ENCODE results near the gene SLC25A17.

The SLC25A17 gene

DNA sequence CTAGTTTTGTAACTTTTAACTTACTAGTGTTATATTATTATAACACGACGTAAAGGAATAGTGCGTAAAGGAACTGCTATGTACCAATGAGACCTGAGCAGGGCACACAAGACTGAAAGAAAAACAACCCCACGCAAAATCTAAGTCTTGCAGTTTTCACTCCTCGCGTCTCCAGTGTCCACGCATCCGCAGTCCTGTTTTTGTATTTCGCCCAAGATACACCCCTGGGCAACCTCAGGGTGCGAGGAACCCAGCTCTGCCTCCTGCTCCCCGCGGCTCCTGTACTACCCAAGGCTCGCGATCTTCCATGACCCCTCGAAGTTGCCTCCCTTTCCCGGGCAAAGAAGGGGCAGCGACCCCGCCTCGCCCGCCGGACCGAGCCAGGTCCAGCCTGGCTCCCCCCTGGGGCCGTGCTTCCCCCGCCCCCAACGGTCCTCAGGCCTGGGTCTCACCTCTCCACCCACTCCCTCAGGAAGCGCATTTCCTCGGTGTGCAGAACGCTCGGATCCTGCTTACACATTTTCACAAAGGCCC, 36.9 kb upstream of the SLC25A17 start:
- Histone ChIP-seq H2BK15ac (ENCODE audit: low read length) (peak overlapping the region; percentile 32), H3K14ac (ENCODE audit: low read length) (peak overlapping the region; percentile 31), H3K9me3 (replicated peaks in 1 of 2; ENCODE audit: control insufficient read depth in 2 of 2, insufficient read depth in 1 of 2, low read depth in 1 of 2, low read length in 2 of 2) (no peaks in the 10 kb centered on the region), H2BK12ac (ENCODE audit: low read length) (peak overlapping the region; percentile 18), H2AFZ (ENCODE audit: low read length) (peak overlapping the region; percentile 91), H3K4me2 (ENCODE audit: insufficient read depth, low read length, poor library complexity, severe bottlenecking) (peak overlapping the region; percentile 76), H3K4me1 (ENCODE audit: control insufficient read depth in 2 of 2, insufficient read depth in 1 of 2, low read depth in 1 of 2, low read length in 2 of 2) (peaks cover 4 to 19% of the 10 kb centered on the region in 2 donors), H4K91ac (ENCODE audit: low read depth, low read length, poor library complexity) (no peak overlapping the region), H3K27ac (replicated peaks; ENCODE audit: low read length) (peak overlapping the region; percentile 96), H3K36me3 (replicated peaks in 1 of 2; ENCODE audit: control insufficient read depth in 2 of 2, insufficient read depth in 2 of 2, low read length in 2 of 2) (peaks cover 0 to 47% of the 10 kb centered on the region in 2 donors), H2AK5ac (ENCODE audit: low read depth, low read length) (no peak overlapping the region), H3K27me3 (ENCODE audit: control insufficient read depth in 3 of 3, insufficient read depth in 3 of 3, low read depth in 1 of 3, low read length in 3 of 3) (no peaks in the 10 kb centered on the region), H3K23ac (ENCODE audit: low read depth, low read length, poor library complexity) (peak overlapping the region; percentile 75), H3K9ac (ENCODE audit: low read depth, low read length, poor library complexity) (peak overlapping the region; percentile 96), H3K18ac (ENCODE audit: low read length) (peak overlapping the region; percentile 96), H3K79me1 (ENCODE audit: low read depth, low read length) (peaks cover 7% of the 10 kb centered on the region), H2BK120ac (ENCODE audit: low read depth, low read length) (peak overlapping the region; percentile 85), H3K4ac (ENCODE audit: low read length) (peak overlapping the region; percentile 91), H2BK5ac (ENCODE audit: low read length) (peak overlapping the region; percentile 48), H4K8ac (ENCODE audit: low read depth, low read length) (no peak overlapping the region), H3K4me3 (ENCODE audit: low read length in 2 of 2) (peak overlapping the region; percentile 79 to 92)
- peak; percentile 53 for DNase-seq (ENCODE audit: low spot score)
- WGBS, 2 donors (ENCODE audit: extremely low coverage in 2 of 2, insufficient read length in 2 of 2, insufficient replicate concordance in 1 of 2), result no CpG with 5 or more reads among the region's 29 CpGs

DNA sequence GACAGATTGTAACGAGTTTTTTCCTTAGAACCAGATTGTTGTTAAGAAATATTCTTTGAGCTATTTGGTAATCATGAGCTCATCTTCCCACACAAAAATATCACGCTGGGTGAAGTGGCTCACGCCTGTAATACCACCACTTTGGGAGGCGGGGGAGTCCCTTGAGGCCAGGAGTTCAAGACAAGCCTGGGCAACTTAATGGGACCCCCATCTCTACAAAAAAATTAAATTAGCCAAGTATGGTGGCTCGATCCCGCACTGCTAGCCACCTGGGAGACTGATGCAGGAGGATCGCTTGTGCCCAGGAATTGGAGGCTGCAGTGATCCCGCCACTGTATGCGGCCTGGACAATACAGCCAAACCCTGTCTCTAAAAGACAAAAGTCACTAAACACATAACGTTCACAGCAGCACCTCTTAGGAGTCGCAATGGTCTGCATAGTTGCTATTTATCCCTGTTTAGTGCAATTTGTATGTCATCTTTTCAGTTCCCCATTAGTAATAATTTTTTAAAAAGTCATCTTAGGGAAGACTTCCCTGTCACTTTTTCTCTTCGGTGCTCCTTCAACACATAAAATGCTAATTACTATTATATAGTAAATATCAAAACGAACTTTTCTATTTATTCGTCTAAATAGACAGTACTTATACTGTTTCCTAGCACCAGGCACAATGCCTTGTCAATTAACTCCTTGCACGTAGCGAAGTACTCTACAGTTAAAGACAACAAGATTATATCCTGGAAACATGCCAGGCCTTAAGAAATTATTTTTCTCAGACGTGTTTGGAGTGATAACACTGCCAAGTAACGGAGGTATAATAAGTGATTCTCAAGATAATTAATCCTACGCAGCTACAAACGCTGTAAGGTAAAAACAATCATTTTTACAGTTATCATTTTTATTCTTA, 36.2 kb upstream of the SLC25A17 start:
- Histone ChIP-seq H3K27ac (replicated peaks; ENCODE audit: low read length) (no peak overlapping the region), H3K27me3 (ENCODE audit: control insufficient read depth in 3 of 3, insufficient read depth in 3 of 3, low read depth in 1 of 3, low read length in 3 of 3) (no peaks in the 10 kb centered on the region), H4K91ac (ENCODE audit: low read depth, low read length, poor library complexity) (no peak overlapping the region), H2AK5ac (ENCODE audit: low read depth, low read length) (no peak overlapping the region), H2BK5ac (ENCODE audit: low read length) (no peak overlapping the region), H3K4ac (ENCODE audit: low read length) (no peak overlapping the region), H3K9ac (ENCODE audit: low read depth, low read length, poor library complexity) (no peak overlapping the region), H2BK120ac (ENCODE audit: low read depth, low read length) (no peak overlapping the region), H2BK15ac (ENCODE audit: low read length) (no peak overlapping the region), H2AFZ (ENCODE audit: low read length) (no peak overlapping the region), H3K4me2 (ENCODE audit: insufficient read depth, low read length, poor library complexity, severe bottlenecking) (peak overlapping the region; percentile 36), H4K8ac (ENCODE audit: low read depth, low read length) (no peak overlapping the region), H3K18ac (ENCODE audit: low read length) (no peak overlapping the region), H3K4me3 (ENCODE audit: low read length in 2 of 2) (peak overlapping the region; percentile 62 to 79), H3K14ac (ENCODE audit: low read length) (no peak overlapping the region), H3K9me3 (replicated peaks in 1 of 2; ENCODE audit: control insufficient read depth in 2 of 2, insufficient read depth in 1 of 2, low read depth in 1 of 2, low read length in 2 of 2) (no peaks in the 10 kb centered on the region), H3K79me1 (ENCODE audit: low read depth, low read length) (peaks cover 7% of the 10 kb centered on the region), H3K23ac (ENCODE audit: low read depth, low read length, poor library complexity) (no peak overlapping the region), H3K4me1 (ENCODE audit: control insufficient read depth in 2 of 2, insufficient read depth in 1 of 2, low read depth in 1 of 2, low read length in 2 of 2) (peaks cover 4 to 19% of the 10 kb centered on the region in 2 donors), H2BK12ac (ENCODE audit: low read length) (no peak overlapping the region), H3K36me3 (replicated peaks in 1 of 2; ENCODE audit: control insufficient read depth in 2 of 2, insufficient read depth in 2 of 2, low read length in 2 of 2) (peaks cover 0 to 47% of the 10 kb centered on the region in 2 donors)
- WGBS, 2 donors (ENCODE audit: extremely low coverage in 2 of 2, insufficient read length in 2 of 2, insufficient replicate concordance in 1 of 2), result no CpG with 5 or more reads among the region's 20 CpGs
- no peak for DNase-seq (ENCODE audit: low spot score)

DNA sequence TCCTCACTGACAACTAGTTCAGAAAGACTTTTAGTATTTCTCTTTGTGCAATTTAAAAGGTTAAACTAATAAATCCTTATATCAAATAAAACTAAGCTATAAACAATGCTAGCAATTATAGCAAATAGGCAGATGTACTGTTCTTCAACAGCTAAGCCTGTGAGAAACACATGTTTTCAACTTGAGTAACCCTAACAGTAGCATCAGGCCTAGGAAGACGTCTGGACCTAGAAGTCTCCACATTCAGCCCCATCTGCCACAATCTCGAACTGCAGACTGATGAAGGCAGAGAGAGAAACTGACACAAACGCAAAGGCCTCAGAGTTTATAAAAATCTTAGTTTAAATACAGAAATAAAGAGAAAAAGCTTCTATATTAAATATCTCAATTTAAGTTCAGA, 34.8 kb upstream of the SLC25A17 start:
- peaks cover 4 to 19% of the 10 kb centered on the region in 2 donors for H3K4me1 ChIP-seq (ENCODE audit: control insufficient read depth in 2 of 2, insufficient read depth in 1 of 2, low read depth in 1 of 2, low read length in 2 of 2)
- no peak overlapping the region for H4K91ac ChIP-seq (ENCODE audit: low read depth, low read length, poor library complexity)
- H2BK120ac ChIP-seq (ENCODE audit: low read depth, low read length), result no peak overlapping the region
- no peak overlapping the region for H3K9ac ChIP-seq (ENCODE audit: low read depth, low read length, poor library complexity)
- H3K36me3 ChIP-seq (replicated peaks in 1 of 2; ENCODE audit: control insufficient read depth in 2 of 2, insufficient read depth in 2 of 2, low read length in 2 of 2), result peaks cover 5 to 55% of the 10 kb centered on the region in 2 donors
- H2AK5ac ChIP-seq (ENCODE audit: low read depth, low read length), result no peak overlapping the region
- H2BK12ac ChIP-seq (ENCODE audit: low read length), result no peak overlapping the region
- H3K27ac ChIP-seq (replicated peaks; ENCODE audit: low read length), result no peak overlapping the region
- H2BK5ac ChIP-seq (ENCODE audit: low read length), result no peak overlapping the region
- WGBS, 2 donors (ENCODE audit: extremely low coverage in 2 of 2, insufficient read length in 2 of 2, insufficient replicate concordance in 1 of 2), result no CpG with 5 or more reads among the region's 3 CpGs
- H3K9me3 ChIP-seq (replicated peaks in 1 of 2; ENCODE audit: control insufficient read depth in 2 of 2, insufficient read depth in 1 of 2, low read depth in 1 of 2, low read length in 2 of 2), result no peaks in the 10 kb centered on the region
- H3K18ac ChIP-seq (ENCODE audit: low read length), result no peak overlapping the region
- H3K4me3 ChIP-seq (ENCODE audit: low read length in 2 of 2), result no peak overlapping the region
- H3K4me2 ChIP-seq (ENCODE audit: insufficient read depth, low read length, poor library complexity, severe bottlenecking), result no peak overlapping the region
- H3K14ac ChIP-seq (ENCODE audit: low read length), result no peak overlapping the region
- DNase-seq (ENCODE audit: low spot score), result no peak
- H3K4ac ChIP-seq (ENCODE audit: low read length), result no peak overlapping the region
- no peaks in the 10 kb centered on the region for H3K27me3 ChIP-seq (ENCODE audit: control insufficient read depth in 3 of 3, insufficient read depth in 3 of 3, low read depth in 1 of 3, low read length in 3 of 3)
- no peak overlapping the region for H4K8ac ChIP-seq (ENCODE audit: low read depth, low read length)
- H2BK15ac ChIP-seq (ENCODE audit: low read length), result no peak overlapping the region
- H2AFZ ChIP-seq (ENCODE audit: low read length), result no peak overlapping the region
- no peak overlapping the region for H3K23ac ChIP-seq (ENCODE audit: low read depth, low read length, poor library complexity)
- peaks cover 7% of the 10 kb centered on the region for H3K79me1 ChIP-seq (ENCODE audit: low read depth, low read length)

DNA sequence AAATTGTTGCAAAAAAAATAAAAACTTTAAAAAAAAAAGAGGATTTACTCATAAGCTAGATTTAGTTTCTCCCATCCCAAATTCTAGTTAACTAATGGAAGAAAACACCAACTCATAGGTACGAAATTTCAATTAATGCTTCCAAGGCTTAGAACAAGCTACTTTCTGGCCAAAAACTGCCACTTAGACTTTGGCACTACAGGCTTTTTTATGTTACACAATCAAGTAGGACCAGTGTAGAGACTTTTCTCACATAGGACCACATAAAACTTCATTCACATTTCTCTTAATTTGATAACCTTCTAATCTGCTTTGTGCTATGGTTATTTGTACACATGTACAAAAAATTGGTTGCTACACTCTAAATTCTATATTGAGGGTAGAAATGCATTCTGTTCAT, 34.2 kb upstream of the SLC25A17 start:
- H3K4me2 ChIP-seq (ENCODE audit: insufficient read depth, low read length, poor library complexity, severe bottlenecking), result no peak overlapping the region
- no peak overlapping the region for H3K4me3 ChIP-seq (ENCODE audit: low read length in 2 of 2)
- H2BK15ac ChIP-seq (ENCODE audit: low read length), result no peak overlapping the region
- no peak overlapping the region for H2BK120ac ChIP-seq (ENCODE audit: low read depth, low read length)
- H3K27ac ChIP-seq (replicated peaks; ENCODE audit: low read length), result no peak overlapping the region
- H3K27me3 ChIP-seq (ENCODE audit: control insufficient read depth in 3 of 3, insufficient read depth in 3 of 3, low read depth in 1 of 3, low read length in 3 of 3), result no peaks in the 10 kb centered on the region
- H3K36me3 ChIP-seq (replicated peaks in 1 of 2; ENCODE audit: control insufficient read depth in 2 of 2, insufficient read depth in 2 of 2, low read length in 2 of 2), result peaks cover 5 to 61% of the 10 kb centered on the region in 2 donors
- no CpG with 5 or more reads among the region's 1 CpG for WGBS, 2 donors (ENCODE audit: extremely low coverage in 2 of 2, insufficient read length in 2 of 2, insufficient replicate concordance in 1 of 2)
- no peak overlapping the region for H3K4ac ChIP-seq (ENCODE audit: low read length)
- peaks cover 7% of the 10 kb centered on the region for H3K79me1 ChIP-seq (ENCODE audit: low read depth, low read length)
- no peak overlapping the region for H2BK5ac ChIP-seq (ENCODE audit: low read length)
- no peak overlapping the region for H3K18ac ChIP-seq (ENCODE audit: low read length)
- no peak overlapping the region for H4K8ac ChIP-seq (ENCODE audit: low read depth, low read length)
- no peak overlapping the region for H3K23ac ChIP-seq (ENCODE audit: low read depth, low read length, poor library complexity)
- H3K14ac ChIP-seq (ENCODE audit: low read length), result no peak overlapping the region
- H3K9me3 ChIP-seq (replicated peaks in 1 of 2; ENCODE audit: control insufficient read depth in 2 of 2, insufficient read depth in 1 of 2, low read depth in 1 of 2, low read length in 2 of 2), result no peaks in the 10 kb centered on the region
- H3K4me1 ChIP-seq (ENCODE audit: control insufficient read depth in 2 of 2, insufficient read depth in 1 of 2, low read depth in 1 of 2, low read length in 2 of 2), result peaks cover 4 to 19% of the 10 kb centered on the region in 2 donors
- H2AK5ac ChIP-seq (ENCODE audit: low read depth, low read length), result no peak overlapping the region
- no peak overlapping the region for H3K9ac ChIP-seq (ENCODE audit: low read depth, low read length, poor library complexity)
- H2AFZ ChIP-seq (ENCODE audit: low read length), result no peak overlapping the region
- no peak overlapping the region for H4K91ac ChIP-seq (ENCODE audit: low read depth, low read length, poor library complexity)
- no peak for DNase-seq (ENCODE audit: low spot score)
- H2BK12ac ChIP-seq (ENCODE audit: low read length), result no peak overlapping the region

All from neuronal stem cell (in vitro differentiated cells).